GM23338 (cell line): ENCODE measurements around the gene PGC. TPM values are rescaled to one million over a fixed set of nuclear protein-coding genes. Genes with fewer than 3 reads are reported as not detected.

Experiments used
- ATAC-seq: fragments of 200-7000 bp; cut with Tn5 transposase; 3 replicates; pipeline ENCODE4 v1.9.1; 2020
- DNase-seq: peaks from one replicate; pipeline ENCODE4 v3.0.0-alpha.2; 2015; ENCODE audit warnings: low spot score
- H2AFZ ChIP-seq: fragments of 200-600 bp; sonication (generic); 2 replicates; pipeline ENCODE4 v1.8.0; 2016; ENCODE audit warnings: antibody characterized with exemption, mild to moderate bottlenecking, moderate library complexity
- H3F3A ChIP-seq: fragments of 200-600 bp; sonication (generic); replicated peaks from 2 replicates; pipeline ENCODE4 v1.8.0; 2017; ENCODE audit warnings: antibody characterized with exemption, mixed run types, low read depth
- H3K27ac ChIP-seq: fragments of 200-600 bp; sonication (generic); 2 replicates; pipeline ENCODE4 v1.6.1; 2016; ENCODE audit warnings: low read depth
- H3K27me3 ChIP-seq: fragments of 200-600 bp; sonication (generic); 2 replicates; pipeline ENCODE4 v1.8.0; 2016; ENCODE audit warnings: mild to moderate bottlenecking, mixed run types, moderate library complexity; ENCODE audit not compliant: insufficient read depth
- H3K36me3 ChIP-seq: fragments of 200-600 bp; sonication (generic); 2 replicates; pipeline ENCODE4 v1.8.0; 2016; ENCODE audit warnings: mild to moderate bottlenecking; ENCODE audit not compliant: insufficient read depth
- H3K4me1 ChIP-seq: fragments of 200-600 bp; sonication (generic); 2 replicates; pipeline ENCODE4 v1.8.0; 2016; ENCODE audit warnings: mild to moderate bottlenecking, moderate library complexity; ENCODE audit not compliant: insufficient read depth
- H3K4me2 ChIP-seq: fragments of 200-600 bp; sonication (generic); 2 replicates; pipeline ENCODE4 v1.7.1; 2017; ENCODE audit warnings: mixed run types
- H3K4me3 ChIP-seq: fragments of 200-600 bp; sonication (generic); 2 replicates; pipeline ENCODE4 v1.6.1; 2016; ENCODE audit warnings: mixed run types
- H3K79me2 ChIP-seq: fragments of 200-600 bp; sonication (generic); replicated peaks from 2 replicates; pipeline ENCODE4 v1.8.0; 2017; ENCODE audit warnings: mild to moderate bottlenecking; ENCODE audit not compliant: insufficient read depth
- H3K9me2 ChIP-seq: fragments of 200-600 bp; sonication (generic); 2 replicates; pipeline ENCODE4 v1.8.0; 2017; ENCODE audit not compliant: insufficient read depth
- H4K20me1 ChIP-seq: fragments of 200-600 bp; sonication (generic); replicated peaks from 2 replicates; pipeline ENCODE4 v1.8.0; 2017; ENCODE audit warnings: mild to moderate bottlenecking; ENCODE audit not compliant: insufficient read depth
- H3K27ac Mint-ChIP-seq: 2 replicates; pipeline ENCODE4 v1.8.0; 2020; ENCODE audit warnings: inconsistent platforms, mild to moderate bottlenecking, moderate library complexity, mixed read lengths
- H3K27me3 Mint-ChIP-seq: 3 replicates; pipeline ENCODE4 v1.8.0; 2022; ENCODE audit warnings: low read depth, mild to moderate bottlenecking, moderate library complexity, mixed read lengths, inconsistent platforms; ENCODE audit not compliant: insufficient read depth, poor library complexity
- H3K36me3 Mint-ChIP-seq: 3 replicates; pipeline ENCODE4 v1.8.0; 2021; ENCODE audit warnings: low read depth, mild to moderate bottlenecking, inconsistent platforms, moderate library complexity, mixed read lengths
- H3K4me1 Mint-ChIP-seq: 3 replicates; pipeline ENCODE4 v1.8.0; 2020; ENCODE audit warnings: mild to moderate bottlenecking, inconsistent platforms, mixed read lengths
- H3K4me3 Mint-ChIP-seq: 3 replicates; pipeline ENCODE4 v1.8.0; 2021; ENCODE audit warnings: moderate library complexity, mild to moderate bottlenecking, inconsistent platforms, mixed read lengths
- H3K9me3 Mint-ChIP-seq: 3 replicates; pipeline ENCODE4 v1.8.0; 2020; ENCODE audit warnings: moderate library complexity, mild to moderate bottlenecking, inconsistent platforms, mixed read lengths
- CREB1 ChIP-seq: fragments of 250-450 bp; sonication (Bioruptor Pico); IDR thresholded peaks from 2 replicates; pipeline ENCODE4 v1.5.0; 2020; ENCODE audit warnings: low read depth, mild to moderate bottlenecking, moderate library complexity
- CTCF ChIP-seq, 2 experiments: fragments of 200-600 bp in 1 of 2; sonication (generic) in 1 of 2; conservative IDR thresholded peaks; 2 replicates each; pipeline versions ENCODE4 v1.5.1 to v1.6.1; 2016 to 2017; ENCODE audit warnings: antibody characterized with exemption in 2 of 2, low read depth in 2 of 2, mild to moderate bottlenecking in 2 of 2, moderate library complexity in 1 of 2
- ETS1 ChIP-seq: IDR thresholded peaks from 2 replicates; pipeline ENCODE4 v1.6.1; 2016; ENCODE audit warnings: antibody characterized with exemption
- EZH2 ChIP-seq: fragments of 200-600 bp; sonication (generic); IDR thresholded peaks from one replicate; pipeline ENCODE4 v1.8.0; 2017; ENCODE audit warnings: antibody characterized with exemption, mild to moderate bottlenecking, low read depth; ENCODE audit not compliant: unreplicated experiment
- EZH2phosphoT487 ChIP-seq: fragments of 200-600 bp; sonication (generic); IDR thresholded peaks from one replicate; pipeline ENCODE4 v1.8.1; 2018; ENCODE audit warnings: antibody characterized with exemption; ENCODE audit not compliant: unreplicated experiment
- JUNB ChIP-seq: IDR thresholded peaks from one replicate; pipeline ENCODE4 v1.6.1; 2016; ENCODE audit warnings: antibody characterized with exemption; ENCODE audit not compliant: unreplicated experiment
- NANOG ChIP-seq: IDR thresholded peaks from 2 replicates; pipeline ENCODE4 v1.6.1; 2016; ENCODE audit warnings: antibody characterized with exemption, borderline replicate concordance
- POLR2AphosphoS5 ChIP-seq: IDR thresholded peaks from 2 replicates; pipeline ENCODE4 v1.6.1; 2016; ENCODE audit warnings: antibody characterized with exemption, low read depth
- REST ChIP-seq: IDR thresholded peaks from one replicate; pipeline ENCODE4 v1.6.1; 2018; ENCODE audit warnings: antibody characterized with exemption; ENCODE audit not compliant: unreplicated experiment
- STAT1 ChIP-seq: IDR thresholded peaks from one replicate; pipeline ENCODE4 v1.6.1; 2016; ENCODE audit warnings: antibody characterized with exemption; ENCODE audit not compliant: unreplicated experiment
- ZNF114 ChIP-seq: fragments of 250-450 bp; sonication (Bioruptor Pico); IDR thresholded peaks from 2 replicates; pipeline ENCODE4 v1.5.0; 2020; ENCODE audit warnings: mild to moderate bottlenecking, moderate library complexity
- ZNF331 ChIP-seq: fragments of 250-450 bp; sonication (Bioruptor Pico); IDR thresholded peaks from 2 replicates; pipeline ENCODE4 v1.5.0; 2020; ENCODE audit warnings: low read depth, mild to moderate bottlenecking, moderate library complexity
- ZNF462 ChIP-seq: fragments of 250-450 bp; sonication (Bioruptor Pico); IDR thresholded peaks from 2 replicates; pipeline ENCODE4 v1.5.0; 2020; ENCODE audit warnings: mild to moderate bottlenecking, moderate library complexity
- polyA plus RNA-seq: library from polyadenylated mRNA; unstranded; fragments of >200 nt; fragmentation: Nextera tagmentation; extraction: Ambion mirVana; gene quantifications from 2 replicates; pipeline ENCODE4 v1.2.1, GENCODE V29; 2016
- total RNA-seq: library from RNA; depleted of rRNA; stranded (reverse); fragments of >200 nt; shearing (Covaris generic); gene quantifications from 2 replicates; pipeline ENCODE4 v1.2.3, GENCODE V29; 2014

Gene PGC
- total and polyA plus RNA-seq, 2 experiments from 2014 or later: not detected

GRCh38 chr6:41724228-41724580, 23.0 kb downstream of the PGC start:
- Mint-ChIP-seq H3K36me3 (no peaks in the 10 kb centered on the region), H3K27ac (no peak overlapping the region), H3K4me1 (peaks cover 29% of the 10 kb centered on the region), H3K9me3 (no peaks in the 10 kb centered on the region), H3K4me3 (no peak overlapping the region), H3K27me3 (peaks cover 5% of the 10 kb centered on the region)
- no peak for TF ChIP-seq REST
- no peak for TF ChIP-seq ETS1
- TF ChIP-seq ZNF462 (CRISPR knock-in tag): no peak
- TF ChIP-seq EZH2: no peak
- no peak for TF ChIP-seq ZNF114 (CRISPR knock-in tag)
- no peak for TF ChIP-seq CTCF (conservative IDR thresholded peaks at IDR 0.05; ENCODE audit: low read depth in 2 of 2)
- no peak for TF ChIP-seq NANOG
- no peak for TF ChIP-seq JUNB
- no peak for TF ChIP-seq EZH2phosphoT487
- TF ChIP-seq POLR2AphosphoS5: no peak
- TF ChIP-seq ZNF331: no peak
- no peak for TF ChIP-seq CREB1 (CRISPR knock-in tag)
- TF ChIP-seq STAT1: no peak
- no peaks in the 10 kb centered on the region for H3K9me2 ChIP-seq
- no peaks in the 10 kb centered on the region for H3K36me3 ChIP-seq
- ATAC-seq (no peak), DNase-seq (no peak)
- H3K4me2 ChIP-seq: no peak overlapping the region
- peaks cover 12% of the 10 kb centered on the region for H3K4me1 ChIP-seq
- H3K27me3 ChIP-seq: no peaks in the 10 kb centered on the region
- no peaks in the 10 kb centered on the region for H4K20me1 ChIP-seq
- no peak overlapping the region for H3K27ac ChIP-seq
- H3K79me2 ChIP-seq: no peaks in the 10 kb centered on the region
- H2AFZ ChIP-seq: no peak overlapping the region
- no peaks in the 10 kb centered on the region for H3F3A ChIP-seq
- H3K4me3 ChIP-seq: no peak overlapping the region
